Suppressor macrophage (primary cell): ENCODE data around the gene IDH3G.

Experiments
- DNase-seq, 4 experiments: peaks; one replicate each; pipeline ENCODE4 v3.0.0-alpha.2; 2020 to 2022

IDH3G gene

DNA sequence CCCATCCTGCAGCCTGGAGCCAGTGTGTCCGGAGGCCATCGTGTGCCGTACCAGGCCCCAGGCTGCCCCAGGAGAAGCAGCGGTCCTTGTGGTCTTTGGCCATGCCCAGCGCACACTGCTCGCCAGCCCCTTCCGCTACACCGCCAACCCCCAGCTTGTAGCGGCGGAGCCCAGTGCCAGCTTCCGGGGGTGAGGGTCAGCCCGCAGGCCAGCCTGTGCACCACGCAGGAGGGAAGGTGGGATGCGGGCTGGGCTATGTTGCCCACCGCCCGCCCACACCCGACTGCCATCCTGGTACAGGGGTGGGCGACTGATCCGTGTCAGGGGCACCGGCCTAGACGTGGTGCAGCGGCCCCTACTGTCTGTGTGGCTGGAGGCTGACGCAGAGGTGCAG lies 21.0 kb downstream of the IDH3G start:
- DNase-seq, result no peak

DNA sequence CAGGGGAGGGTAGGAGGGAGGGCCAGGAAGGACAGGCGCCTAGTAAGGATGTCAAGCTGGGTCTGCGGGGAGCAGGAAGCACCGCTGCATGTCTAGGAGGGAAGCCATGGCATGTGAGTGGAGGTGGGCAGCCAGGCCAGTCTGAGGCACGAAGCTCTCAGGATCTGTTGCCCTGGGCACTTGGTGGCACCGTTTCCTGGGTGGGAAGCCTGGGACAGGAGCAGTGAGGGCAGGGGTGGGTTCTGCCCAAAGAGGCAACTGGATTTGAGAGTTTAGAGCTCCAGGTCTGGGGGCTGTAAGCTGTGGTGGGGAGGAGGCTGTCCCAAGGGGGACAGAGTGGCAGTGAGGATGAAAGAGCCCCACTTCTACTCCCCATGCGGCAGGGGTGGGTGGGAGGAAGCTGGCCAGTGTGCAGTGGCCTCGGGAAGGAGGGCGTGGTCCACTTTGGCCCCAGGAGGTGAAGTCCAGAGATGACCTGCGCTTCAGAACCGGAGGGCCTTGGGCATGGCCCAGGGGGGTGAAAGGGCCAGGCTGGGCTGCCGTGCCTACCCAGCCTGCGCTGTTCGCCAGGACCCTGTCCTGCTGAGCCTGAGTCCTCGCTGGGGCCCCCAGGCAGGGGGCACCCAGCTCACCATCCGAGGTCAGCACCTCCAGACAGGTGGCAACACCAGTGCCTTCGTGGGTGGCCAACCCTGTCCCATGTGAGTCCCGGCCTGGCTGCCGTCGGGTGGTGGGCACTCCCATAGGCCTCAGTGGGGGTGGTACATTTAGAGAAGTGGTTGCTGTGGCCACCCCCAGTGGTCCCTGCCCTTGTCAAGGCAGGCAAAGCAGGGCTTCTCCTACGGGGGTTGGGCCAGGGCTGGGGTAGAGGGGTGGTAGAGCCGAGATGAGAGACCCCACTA lies 21.6 kb downstream of the IDH3G start:
- DNase-seq, result no peak

DNA sequence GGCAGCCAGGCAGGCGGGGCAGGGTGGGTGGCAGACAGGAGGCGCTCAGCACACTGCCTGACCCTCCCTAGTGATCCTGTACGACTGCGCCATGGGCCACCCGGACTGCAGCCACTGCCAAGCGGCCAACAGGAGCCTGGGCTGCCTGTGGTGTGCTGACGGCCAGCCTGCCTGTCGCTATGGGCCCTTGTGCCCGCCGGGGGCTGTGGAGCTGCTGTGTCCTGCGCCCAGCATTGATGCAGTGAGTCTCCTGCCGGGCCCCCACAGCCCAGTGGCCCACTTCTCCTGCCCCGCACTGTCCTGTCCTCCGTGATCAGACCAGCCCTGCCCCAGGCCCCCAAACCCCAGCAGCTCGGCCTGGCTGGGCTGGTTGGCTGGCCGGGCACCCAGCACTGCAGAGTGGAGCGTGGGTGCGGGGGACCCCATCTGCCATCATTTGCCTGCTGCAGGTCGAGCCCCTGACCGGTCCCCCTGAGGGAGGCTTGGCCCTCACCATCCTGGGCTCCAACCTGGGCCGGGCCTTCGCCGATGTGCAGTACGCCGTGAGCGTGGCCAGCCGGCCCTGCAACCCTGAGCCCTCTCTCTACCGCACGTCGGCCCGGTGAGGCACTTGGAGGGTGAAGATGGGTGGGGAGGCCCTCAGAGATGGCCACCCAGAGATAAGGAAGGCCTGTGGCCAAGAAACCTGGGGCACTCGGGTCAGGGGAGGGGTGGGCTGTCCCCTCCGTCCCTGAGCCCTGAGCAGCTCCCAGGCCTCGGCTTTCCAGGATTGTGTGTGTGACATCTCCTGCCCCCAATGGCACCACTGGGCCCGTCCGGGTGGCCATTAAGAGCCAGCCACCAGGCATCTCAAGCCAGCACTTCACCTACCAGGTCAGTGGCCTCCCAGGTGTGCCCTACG lies 22.5 kb downstream of the IDH3G start:
- no peak for DNase-seq

DNA sequence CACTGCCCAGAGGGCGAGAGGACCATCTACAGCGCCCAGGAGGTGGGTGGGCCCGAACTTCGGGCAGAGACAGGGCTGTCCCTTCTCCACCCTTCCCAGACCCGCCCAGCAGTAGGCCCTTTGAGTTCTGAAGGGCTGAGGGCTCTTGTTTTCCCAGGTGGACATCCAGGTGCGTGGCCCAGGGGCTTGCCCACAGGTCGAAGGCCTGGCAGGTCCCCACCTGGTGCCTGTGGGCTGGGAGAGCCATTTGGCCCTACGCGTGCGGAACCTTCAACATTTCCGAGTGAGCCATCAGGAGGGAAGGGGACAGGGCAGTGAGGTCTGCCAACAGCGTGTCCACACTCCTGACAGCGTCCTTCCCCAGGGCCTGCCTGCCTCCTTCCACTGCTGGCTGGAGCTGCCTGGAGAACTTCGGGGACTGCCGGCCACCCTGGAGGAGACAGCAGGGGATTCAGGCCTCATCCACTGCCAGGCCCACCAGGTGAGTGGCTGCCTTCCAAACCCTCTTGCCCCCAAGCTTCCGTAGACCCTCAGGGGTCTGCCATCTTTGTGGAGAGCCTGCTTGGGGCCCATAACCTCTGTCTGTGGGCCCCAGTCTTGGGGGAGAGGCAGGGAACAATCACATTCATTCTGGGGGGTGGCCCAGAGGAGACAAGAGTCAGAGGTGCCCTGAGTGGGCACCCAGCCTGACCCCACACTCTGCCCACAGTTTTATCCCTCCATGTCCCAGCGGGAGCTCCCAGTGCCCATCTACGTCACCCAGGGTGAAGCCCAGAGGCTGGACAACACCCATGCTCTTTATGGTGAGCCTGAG lies 23.4 kb downstream of the IDH3G start:
- no peak for DNase-seq

DNA sequence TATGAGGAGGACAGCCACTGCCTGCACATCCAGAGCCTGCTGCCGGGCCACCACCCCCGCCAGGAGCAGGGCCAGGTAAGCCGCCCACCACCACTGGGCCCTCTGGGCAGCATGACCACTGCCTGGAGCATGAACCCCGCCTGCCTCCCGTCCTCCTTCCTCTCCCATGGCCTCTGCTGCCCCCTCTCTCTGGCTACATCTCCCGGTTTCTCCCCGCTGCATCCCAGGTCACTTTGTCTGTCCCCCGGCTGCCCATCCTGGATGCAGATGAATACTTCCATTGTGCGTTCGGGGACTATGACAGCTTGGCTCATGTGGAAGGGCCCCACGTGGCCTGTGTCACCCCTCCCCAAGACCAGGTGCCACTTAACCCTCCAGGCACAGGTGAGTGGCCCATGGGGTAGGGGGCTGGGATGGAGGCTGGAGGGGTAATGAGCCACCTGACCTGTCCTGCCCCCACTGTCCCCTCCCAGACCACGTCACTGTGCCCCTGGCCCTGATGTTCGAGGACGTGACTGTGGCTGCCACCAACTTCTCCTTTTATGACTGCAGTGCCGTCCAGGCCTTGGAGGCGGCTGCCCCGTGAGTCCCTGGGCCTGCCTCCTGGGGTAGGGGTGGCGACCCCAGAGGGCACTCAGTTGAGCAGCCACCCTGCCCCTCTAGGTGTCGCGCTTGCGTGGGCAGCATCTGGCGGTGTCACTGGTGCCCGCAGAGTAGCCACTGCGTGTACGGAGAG lies 24.1 kb downstream of the IDH3G start:
- peak in 3 of 4 experiments; percentile 6 to 23 (median 14) for DNase-seq

DNA sequence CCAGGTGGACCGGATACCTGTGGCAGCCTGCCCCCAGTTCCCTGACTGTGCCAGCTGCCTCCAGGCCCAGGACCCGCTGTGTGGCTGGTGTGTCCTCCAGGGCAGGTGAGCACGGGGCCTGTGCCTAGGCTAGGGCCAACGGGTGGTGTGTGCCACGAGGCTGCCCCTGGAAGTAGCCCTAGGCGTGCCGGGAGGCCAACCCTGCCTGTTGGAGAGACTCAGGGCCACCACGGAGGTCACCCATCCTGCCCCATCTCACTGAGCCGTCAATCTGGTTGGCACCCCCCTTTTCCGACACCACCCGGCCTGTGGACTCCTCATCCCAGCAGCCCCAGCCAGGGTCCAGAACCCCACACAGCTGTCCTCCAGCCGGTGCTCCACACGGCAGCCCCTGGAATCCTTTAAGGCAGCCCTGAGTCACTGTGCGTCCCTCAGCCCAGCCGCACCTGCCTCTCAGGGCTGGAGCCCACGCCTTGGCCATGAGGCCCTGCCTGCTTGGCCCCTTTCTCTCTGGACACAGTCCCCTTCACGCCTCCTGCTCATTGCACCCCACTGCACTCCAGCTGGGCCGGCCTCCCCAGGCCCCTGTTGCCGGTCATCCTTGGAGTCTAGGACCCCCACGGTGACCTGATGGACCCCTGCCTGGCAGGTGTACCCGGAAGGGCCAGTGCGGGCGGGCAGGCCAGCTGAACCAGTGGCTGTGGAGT lies 24.9 kb downstream of the IDH3G start:
- no peak for DNase-seq

DNA sequence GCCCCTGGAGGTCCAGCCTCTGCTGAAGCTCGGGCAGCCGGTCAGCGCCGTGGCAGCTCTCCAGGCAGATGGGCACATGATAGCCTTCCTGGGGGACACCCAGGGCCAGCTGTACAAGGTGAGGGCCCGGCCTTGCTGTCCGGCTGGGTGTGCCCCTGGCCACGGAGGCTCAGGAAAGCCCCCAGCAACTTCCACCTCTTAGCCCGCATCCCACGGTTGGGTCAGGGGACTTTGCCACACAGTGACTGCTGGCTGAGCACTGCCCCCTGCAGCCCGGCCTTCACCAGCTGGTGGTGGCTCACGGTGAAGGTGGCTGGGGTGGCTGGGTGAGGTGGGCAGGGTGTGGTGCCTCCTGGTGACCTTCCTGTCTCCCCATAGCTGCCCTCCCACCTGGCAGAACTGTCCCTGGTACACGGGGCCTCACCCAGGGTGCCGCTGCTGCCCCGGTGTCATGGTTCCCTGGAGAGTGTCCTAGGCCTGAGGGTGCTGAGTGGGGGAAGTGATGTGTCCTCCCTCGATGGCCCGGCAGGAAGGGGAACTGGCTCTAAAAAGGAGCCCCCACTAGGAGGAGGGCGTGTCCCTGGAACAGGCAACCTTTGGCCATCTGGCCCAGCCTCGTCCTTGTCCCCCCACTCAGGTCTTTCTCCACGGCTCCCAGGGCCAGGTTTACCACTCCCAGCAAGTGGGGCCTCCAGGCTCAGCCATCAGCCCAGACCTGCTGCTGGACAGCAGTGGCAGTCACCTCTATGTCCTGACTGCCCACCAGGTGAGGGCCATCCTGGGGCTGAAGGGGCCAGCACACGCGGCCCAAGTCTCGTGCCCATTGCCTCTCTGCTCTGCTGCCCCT lies 25.6 kb downstream of the IDH3G start:
- DNase-seq, result peak in 1 of 4 experiments; percentile 21

DNA sequence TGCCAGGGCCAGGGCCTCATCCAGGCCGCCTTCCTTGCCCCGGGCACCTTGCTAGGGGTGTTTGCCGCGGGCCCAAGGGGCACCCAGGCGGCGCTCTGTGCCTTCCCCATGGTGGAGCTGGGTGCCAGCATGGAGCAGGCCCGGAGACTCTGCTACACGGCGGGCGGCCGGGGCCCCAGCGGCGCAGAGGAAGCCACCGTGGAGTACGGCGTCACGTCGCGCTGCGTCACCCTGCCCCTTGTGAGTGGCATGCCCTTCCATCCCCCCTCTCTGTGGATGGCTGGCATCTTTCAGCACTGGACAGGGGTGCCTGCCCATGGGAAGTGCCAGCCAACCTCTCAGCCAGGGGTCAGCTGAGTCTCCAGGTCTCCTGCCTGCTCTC lies 26.5 kb downstream of the IDH3G start:
- no peak for DNase-seq

DNA sequence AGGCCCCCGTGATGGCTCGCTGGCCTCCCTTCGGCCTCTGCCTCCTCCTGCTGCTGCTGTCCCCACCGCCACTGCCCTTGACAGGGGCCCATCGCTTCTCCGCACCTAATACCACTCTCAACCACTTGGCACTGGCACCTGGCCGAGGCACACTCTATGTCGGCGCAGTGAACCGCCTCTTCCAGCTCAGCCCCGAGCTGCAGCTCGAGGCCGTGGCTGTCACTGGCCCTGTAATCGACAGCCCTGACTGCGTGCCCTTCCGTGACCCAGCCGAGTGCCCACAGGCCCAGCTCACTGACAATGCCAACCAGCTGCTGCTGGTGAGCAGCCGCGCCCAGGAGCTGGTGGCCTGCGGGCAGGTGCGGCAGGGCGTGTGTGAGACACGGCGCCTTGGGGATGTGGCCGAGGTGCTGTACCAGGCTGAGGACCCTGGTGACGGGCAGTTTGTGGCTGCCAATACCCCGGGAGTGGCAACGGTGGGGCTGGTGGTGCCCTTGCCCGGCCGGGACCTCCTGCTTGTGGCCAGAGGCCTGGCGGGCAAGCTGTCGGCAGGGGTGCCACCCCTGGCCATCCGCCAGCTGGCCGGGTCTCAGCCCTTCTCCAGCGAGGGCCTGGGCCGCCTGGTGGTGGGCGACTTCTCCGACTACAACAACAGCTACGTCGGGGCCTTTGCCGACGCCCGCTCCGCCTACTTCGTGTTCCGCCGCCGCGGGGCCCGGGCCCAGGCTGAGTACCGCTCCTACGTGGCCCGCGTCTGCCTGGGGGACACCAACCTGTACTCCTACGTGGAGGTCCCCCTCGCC lies 27.1 kb downstream of the IDH3G start:
- DNase-seq, result no peak

DNA sequence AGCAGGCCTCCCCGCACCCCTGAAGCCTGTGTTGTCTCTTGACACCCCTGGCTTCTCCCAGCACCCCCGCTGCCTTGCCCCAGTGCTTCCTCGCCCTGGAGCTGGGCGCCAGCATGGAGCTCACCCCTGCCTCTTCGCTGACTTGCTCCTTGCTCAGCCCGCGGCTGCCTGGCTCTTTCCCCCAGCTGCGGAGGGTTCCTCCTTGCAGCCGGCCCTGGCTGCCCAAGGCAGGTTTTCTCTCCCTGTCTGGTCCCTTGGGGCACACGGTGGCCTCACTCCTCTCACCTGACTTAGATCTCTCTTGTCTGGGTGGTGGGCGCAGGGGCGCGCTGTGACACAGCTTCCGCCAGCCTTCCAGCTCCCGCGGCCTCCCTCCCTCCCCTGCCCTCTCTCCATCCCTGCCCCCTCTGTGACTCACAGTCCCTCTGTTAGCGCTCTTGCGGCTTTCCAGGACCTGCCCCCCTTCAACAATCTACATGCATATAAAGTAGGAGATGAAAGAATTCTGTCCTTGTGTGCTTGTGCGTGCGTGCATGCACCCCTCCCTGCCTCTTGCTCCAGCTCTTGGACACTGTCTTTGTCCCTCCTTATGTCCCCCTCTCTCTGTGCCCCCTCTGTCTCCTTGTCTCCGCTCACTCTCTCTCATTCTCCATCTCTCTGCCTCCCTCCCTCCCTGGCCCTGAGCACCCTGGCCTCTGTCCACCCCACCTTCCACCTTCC lies 27.9 kb downstream of the IDH3G start:
- peak; percentile 26 to 65 (median 50) for DNase-seq

DNA sequence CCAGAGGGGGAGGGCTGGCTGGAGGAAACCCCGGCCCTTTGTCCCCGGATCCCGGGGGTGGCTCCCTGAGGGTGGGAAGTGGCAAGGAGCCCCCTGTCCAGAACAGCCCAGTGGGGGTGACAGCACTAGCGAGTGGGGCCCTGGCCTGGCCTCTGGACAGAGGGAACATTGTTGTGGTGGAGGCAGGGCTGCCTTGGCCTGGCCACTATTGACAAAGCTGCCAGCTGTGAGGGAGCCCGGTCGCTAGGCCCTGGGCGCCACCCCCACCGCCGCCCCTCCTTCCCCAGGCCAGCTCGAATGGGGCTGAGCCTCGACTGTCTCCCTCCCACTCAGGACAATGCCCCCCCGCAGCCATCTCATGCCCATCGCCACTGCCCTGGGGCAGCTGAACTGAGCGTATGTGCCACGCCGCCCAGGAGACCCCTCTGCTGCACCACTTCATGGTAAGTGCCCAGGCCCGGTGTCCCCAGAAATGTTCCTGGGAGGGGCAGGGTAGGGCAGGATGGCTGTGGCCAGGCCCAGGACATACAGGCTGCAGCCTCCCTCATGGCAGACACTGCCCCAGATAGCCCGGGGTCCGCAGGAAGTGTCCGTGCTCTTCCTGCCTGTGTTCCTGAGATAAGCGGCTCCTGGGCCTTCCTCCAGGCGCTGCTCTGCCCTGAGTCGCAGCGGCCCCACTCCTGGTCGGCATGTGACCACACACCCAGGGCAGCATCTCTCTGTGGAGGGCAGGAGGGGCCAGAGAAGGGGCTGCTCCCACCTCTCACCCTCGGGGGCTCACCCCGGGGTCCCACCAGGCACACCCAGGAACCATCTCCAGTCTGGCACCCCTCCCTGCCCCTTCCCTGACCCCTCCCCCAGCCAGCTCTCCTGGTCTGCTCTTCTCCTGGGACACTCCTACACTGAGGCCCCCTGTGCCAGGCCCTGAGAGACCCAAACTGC lies 28.8 kb downstream of the IDH3G start:
- peak in 1 of 4 experiments; percentile 6 for DNase-seq

DNA sequence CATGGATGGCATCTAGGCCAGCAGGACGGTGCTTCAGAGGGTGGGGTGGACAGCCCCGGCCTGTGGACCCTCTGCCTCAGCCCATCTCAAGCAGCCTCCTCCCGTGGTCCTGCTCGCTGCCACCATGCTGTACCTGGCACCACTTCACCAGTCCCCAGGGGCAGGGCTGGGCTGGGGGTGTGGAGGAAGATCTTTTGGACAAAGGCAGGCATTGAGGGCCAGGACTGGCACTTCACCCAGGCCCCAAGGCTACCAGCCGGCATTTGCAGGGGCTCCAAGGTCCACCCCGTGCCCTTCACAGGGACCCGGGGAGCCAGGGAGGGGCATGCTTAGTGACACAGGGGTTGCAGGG lies 29.4 kb downstream of the IDH3G start:
- DNase-seq, result no peak

DNA sequence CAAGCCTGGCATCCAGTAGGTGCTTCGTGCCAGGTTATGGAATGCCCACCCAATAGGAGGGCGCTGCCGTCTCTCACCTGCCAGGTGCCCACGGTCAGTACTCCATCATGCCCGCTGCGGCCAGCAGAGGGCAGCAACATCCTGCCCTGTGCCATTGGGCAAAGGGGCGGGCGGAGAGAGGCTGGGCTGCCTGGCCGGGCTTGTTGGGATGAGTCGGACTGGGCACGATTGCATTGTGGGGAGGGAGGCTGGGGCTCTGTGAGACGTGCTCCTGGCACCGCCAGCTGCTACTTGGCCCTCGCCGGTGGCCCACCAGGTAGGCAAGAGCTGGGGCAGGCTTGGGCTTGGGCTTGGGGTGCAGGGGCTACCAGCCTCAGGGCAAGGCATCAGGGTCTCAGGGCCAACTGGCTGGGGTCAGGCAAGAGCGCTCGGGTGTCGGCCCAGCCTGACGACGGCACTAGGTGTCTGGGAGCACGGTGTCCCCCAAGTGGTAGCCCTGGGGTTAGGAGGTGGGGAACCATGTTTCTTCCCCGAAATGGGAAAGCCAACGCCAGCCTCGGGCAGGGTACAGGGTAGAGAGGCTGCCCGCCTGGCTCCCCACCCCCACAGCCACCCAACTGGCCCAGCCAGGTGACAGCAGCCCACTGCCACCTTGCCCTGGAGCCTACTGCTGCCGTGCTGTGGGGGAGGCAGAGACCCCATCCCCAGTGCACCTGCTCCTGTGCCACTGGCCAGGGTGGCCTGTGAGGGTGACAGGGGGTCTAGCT lies 30.0 kb downstream of the IDH3G start, which contains the start of gene PLXNB3:
Gene PLXNB3 (plus strand): TSS at position 261 of the 767 bp plus-strand sequence. CDS start 1,287 bp downstream, outside the sequence.
- peak; percentile 77 to 87 (median 80) for DNase-seq

DNA sequence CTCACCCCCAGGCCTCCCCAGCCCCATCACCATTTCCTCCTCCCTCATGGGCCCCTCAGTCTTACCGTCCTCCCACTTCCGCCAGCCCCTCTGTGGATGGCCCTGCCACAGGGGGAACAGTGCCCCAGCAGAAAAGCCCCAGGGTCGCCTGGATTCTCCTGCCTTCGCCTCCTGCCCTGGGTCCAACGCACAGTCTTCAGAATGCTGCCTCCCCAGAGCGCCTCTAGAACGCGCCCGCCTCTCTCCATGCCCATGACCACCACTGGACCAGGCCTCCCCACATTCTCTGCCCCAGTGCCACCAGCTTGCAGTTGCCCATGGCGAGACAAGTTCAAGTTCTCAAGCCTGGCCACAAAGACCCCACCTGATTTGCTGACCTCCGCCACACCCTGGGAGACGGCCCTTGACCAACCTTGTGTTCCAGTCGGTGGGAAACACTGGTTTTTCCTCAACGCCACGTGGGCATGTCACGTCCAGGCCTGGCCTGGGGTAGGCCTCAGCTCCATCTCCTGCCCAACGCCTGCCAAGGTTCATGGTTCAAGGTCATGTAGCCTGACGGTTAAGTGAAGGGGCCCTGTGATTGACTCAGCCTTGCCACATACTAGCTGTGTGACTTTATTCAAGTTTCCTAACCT lies 30.8 kb downstream of the IDH3G start:
- no peak for DNase-seq

DNA sequence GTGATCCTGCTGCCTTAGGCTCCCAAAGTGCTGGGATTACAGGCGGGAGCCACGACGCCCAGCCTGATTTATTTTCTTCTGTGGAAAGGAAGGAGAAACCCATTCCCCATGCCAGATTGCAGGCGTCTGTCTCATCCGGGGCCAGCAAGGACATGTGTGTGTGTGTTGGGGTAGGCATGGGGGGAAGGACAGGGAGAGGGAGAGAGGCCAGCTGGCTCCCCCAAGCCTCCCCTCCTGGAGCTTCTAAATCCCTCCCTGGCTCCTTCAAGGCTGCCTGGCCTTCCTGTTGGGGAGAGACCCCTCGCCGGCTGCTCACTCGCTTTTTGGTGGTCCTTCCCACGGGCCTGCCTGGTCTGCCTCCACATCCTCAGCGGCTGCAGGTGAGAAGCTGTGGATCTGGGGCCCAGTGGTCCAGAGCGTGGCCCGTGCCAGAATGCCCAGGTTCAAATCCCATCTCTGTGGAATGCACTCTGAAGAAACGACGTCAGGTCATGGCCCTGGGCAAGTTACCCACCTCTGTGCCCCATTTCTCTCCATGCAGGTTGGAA lies 31.5 kb downstream of the IDH3G start:
- DNase-seq, result no peak

DNA sequence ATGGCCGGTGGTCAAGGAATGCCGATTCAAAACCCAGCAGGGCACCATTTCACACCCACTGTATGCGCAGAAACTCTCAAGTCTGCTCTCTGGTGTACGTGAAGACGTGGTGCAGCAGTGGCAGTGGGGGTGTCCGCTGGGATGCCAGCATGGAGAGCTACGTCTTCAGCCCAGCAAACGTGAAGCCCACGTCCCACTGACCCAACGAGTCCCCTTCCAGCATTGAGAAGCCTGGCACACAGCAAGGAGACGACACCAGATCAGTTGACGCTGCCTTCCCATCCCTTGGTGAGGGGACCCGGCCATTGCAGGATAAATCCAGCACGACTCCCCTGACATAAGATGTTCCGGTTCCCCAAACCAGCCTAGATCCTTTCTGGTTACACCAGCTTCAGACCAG lies 32.3 kb downstream of the IDH3G start:
- no peak for DNase-seq
